Bone marrow (tissue), 2 donors: Measurements from ENCODE around the gene PPP1R7.

Experiments
- DNase-seq, 2 donors: peaks; one replicate each; lab custom pipeline; 2025; lab: John Stamatoyannopoulos, UW

Gene PPP1R7

GRCh38 chr2:241121008-241121407 lies 29.3 kb upstream of the PPP1R7 start:
- DNase-seq: no peak

- no peak for DNase-seq
These were observed 27.8 kb upstream of the PPP1R7 start for GRCh38 chr2:241122376-241123002.

GRCh38 chr2:241123816-241124536 lies 26.3 kb upstream of the PPP1R7 start:
- DNase-seq: no peak

DNA sequence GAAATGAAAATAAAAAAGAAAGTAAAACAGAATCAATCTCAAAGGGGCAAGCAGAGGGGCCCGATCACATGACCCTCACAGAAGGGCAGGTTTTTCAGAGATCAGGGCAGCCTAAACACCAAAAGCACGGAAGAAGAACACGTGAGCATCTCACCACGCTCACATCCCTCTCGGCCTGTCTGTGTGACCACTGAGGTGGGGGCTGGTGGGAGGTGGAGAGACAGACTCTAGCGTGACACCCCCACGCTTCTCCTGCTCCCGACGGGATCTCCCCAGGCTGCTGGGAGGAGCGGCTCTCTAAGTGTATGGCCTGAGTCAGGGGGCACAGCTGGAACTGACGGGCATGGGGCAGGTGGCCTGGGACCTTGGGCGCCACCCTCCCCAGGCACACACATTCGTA lies 24.6 kb upstream of the PPP1R7 start:
- no peak for DNase-seq

GRCh38 chr2:241126201-241126611 lies 24.1 kb upstream of the PPP1R7 start:
- DNase-seq: no peak

DNA sequence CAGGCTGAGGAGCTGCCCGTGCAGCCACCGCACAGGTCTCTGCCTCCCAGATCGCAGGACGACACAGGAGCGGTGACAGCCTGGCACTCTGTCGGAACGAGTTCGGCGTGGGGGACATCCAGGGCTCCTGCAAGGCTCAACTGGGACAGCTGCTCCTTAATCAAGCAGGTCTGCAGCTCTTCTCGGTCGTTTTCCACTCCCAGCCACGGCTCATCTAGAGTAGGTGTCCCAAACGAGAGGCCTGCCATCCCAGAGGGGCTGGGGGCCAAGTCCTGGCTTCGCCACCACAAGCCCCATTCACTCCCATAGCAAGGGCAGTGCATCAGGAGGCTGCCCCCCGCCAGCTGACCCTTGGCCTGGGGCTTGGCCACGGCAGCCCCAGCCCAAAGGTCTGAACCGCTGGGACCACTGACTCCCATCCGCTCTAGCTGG lies 23.5 kb upstream of the PPP1R7 start:
- no peak for DNase-seq

- no peak for DNase-seq
These were observed 22.0 kb upstream of the PPP1R7 start for GRCh38 chr2:241128266-241128665.

DNA sequence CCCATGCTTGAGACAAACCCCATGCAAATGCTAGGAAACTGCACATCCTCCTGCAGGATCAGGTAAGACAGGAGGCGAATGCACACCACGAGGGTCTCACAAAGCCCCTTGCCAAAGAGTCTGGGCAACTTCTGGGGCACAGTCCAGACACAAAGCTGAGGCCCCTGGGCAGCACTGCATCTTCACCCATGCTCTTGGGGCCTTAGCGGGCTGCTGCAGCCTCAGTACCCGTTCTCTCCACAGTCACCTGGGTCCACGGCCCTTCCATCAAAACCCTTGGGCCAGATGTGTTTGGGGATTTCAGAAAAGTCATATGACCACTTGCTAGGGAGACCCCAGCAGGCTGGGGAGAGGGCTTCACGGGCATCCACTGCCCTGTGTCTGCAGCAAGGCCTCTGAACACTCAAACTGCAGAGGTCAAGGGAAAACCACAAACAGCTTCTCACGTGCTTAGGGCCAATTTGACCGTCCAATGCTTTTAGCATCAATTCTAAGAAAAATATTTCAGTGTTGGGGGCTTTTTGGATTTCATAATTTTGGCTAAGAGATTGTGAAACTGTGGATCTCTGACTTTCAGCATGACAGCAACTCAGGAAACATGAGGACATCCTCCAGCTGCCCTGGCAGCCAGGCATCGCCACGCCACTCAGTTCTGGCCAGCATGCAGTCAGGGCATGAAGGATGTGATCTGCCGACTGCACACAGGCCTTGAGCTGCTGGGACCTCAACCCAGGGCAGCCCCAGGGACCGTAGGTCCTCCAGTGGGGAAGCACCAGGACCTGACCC lies 21.0 kb upstream of the PPP1R7 start:
- no peak for DNase-seq

DNA sequence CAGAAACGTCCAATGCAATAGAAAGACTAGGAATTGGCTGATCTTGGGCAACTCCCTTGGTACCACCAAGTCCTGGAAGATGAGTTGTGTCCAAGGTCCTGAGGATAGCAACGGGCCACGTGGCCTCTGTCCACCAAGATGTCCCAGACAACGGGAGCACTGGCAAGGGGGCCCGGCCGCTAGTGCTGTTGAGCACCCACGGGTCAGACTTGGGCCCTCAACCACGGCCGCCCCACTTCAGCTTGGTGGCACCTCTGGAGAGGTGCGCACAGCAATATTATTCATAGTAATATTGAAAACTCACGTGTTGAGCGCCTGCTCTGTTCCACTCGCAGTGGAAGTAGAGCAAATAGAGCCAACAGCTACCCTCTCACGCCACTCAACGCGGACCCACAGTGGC lies 20.0 kb upstream of the PPP1R7 start:
- no peak for DNase-seq

DNA sequence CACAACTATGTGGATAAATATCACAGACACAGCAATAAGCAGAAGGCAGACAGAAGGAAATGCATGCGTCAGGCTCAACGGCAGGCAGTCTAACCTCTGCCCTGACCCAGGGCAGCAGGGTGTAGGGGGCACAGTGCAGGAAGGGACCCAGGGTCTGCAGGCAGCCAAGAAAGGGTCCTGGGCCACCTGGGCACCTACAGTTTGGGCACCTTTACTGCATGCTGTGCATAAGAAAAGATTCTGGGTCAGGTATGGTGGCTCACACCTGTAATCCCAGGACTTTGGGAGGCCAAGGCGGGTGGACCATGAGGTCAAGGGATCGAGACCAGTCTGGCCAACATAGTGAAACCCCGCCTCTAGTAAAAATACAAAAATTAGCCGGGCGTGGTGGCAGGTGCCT lies 18.7 kb upstream of the PPP1R7 start:
- no peak for DNase-seq

DNA sequence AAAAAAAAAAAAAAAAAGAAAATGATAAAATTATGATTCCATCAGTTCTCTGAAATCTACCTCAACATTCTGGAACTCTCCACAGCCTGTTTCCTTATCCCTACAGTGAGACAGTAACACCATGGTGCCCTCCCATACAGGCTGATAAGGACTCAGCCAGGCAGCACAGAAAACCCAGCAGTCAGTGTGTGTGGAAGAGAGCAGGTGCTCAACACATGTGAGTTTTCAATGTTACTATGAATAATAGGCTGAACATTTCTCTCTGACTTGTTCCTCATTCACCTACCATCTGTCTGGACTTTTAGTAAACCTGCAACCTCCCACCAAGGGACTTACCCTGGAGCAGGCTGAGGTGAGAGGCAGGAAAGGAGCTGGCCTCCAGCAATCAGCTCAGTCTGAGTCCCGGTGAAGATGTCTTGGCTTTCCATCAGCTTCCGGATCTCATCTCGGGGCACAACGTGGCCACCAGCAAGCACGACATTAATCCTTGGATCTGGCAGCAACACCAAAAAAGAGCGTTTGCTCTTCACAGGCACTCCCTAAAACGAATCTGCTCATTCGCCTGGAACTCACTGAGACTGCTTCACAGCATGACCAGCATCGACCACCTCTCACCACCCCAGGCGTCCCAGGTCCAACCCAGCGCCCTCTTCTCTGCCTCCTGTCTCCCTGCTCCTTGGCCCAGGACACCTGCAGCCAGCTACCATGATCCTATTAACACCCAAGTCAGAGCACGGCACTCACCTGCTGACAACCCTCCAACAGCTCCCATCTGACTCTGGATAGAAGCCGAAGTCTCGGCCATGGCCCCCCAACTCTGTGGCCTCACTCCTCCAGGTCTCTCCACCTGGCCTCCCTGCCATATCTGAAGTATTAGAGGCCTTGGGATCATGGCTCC lies 17.5 kb upstream of the PPP1R7 start:
- DNase-seq: no peak

GRCh38 chr2:241133436-241133820 lies 16.8 kb upstream of the PPP1R7 start:
- DNase-seq: no peak

DNA sequence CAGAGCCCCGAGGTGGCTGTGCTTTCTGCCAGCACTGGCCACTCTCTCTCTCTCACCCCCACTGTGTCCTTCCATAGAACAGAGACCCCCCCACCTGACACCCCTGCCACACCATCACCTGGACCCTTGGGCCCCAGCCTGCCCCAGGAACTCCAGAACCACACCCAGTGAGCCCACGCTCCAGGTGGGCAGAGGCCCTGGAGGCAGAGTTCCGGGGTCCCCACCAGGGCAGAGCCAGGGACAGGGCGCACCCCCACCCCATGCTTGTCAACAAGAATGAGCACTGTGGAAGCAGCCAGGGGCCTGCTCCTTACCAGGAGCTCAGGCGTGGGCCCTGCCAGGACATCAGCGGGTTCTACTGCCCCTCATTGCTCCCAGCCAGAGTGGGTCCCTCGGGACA lies 15.6 kb upstream of the PPP1R7 start:
- no peak for DNase-seq

DNA sequence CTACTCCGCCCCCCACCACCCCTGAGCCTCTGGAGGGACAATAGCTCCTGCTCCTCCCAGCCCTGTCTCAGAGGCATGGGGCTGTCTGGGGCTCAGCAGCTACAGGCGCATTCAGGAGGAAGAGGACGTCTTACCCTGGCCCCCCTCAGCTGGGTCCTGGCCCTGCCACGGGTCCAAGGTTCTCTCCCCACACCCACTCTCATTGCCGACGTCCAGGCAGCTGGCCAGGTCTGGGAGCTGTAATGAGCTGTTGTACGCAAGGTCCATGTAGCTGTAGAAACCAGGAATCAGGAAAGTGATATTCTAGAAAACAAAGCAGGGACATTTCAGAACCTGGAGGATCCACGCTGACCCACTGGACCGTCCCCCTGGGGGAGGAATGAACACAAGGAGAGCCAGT lies 14.5 kb upstream of the PPP1R7 start:
- DNase-seq: no peak

GRCh38 chr2:241136191-241136590 lies 14.1 kb upstream of the PPP1R7 start:
- DNase-seq: no peak

GRCh38 chr2:241136661-241137260 lies 13.5 kb upstream of the PPP1R7 start:
- DNase-seq: no peak

DNA sequence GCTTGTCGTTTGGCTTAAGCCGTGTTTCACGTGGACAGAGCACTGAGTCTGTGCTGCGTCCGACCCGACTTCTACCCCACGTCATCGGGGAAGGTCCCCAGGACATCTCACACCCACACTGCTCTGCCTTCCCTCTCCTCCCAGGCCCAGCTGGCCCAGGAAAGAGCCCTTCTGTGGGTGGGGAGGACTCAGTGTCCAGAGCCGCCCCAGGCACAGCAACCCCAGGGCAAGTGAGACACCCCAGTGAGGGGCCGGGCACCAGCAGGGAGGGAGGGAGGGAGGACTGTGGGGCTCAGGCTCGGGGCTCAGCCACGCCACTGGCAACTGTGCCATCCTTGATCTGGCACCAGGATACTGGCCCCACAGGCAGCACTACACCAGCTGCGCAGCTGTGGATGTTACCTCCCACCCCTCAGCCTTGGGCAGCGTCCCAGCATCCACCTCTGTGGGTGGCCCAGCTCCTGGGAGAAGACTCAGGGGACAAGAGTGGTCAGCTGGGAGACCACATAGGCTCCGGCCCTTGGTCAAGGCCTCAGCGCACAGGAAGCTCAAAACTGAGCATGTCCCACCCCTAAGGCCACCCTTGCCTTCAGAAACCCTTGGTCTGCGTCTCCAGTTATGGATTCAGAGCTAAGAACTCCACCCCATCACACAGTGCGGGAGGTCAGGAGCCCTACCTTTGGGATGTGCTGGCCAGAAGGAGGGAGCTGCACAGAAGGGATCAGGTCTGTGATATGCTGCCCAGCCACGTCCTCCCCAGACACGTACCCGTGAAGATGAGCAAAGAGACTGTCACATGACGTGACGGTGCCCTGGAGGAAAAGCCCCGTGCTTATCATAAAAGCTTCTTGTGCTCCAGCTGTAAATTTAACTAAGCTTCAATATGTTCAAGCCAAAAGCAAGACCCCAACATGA lies 12.7 kb upstream of the PPP1R7 start:
- no peak for DNase-seq

- no peak for DNase-seq
These were observed 11.8 kb upstream of the PPP1R7 start for GRCh38 chr2:241138471-241138870.

GRCh38 chr2:241139531-241140444 lies 10.5 kb upstream of the PPP1R7 start:
- no peak for DNase-seq

- DNase-seq: no peak
These were observed 9.8 kb upstream of the PPP1R7 start for GRCh38 chr2:241140445-241140840.
